Coronary artery (tissue), 2 donors: ENCODE measurements around the gene UBE2L5.
A peak's percentile ranks its signal among the peaks of the same experiment; 100 is the strongest.

Experiments
- DNase-seq: peaks from one replicate; pipeline ENCODE4 v3.0.0-alpha.2; 2017; ENCODE audit warnings: low spot score
- H3K27ac ChIP-seq, 2 donors: fragments of 200-600 bp; sonication (generic); one replicate each; pipeline ENCODE4 v1.5.1; 2016 to 2019
- H3K4me3 ChIP-seq: fragments of 200-600 bp; sonication (generic); 2 replicates; pipeline ENCODE4 v1.5.1; 2016; ENCODE audit warnings: mild to moderate bottlenecking, moderate library complexity
- CTCF ChIP-seq: fragments of 200-600 bp; sonication (generic); IDR thresholded peaks from one replicate; pipeline ENCODE4 v1.5.1; 2019; ENCODE audit warnings: antibody characterized with exemption

Gene UBE2L5

GRCh38 chr13:30404207-30404606 is 18.1 kb upstream of the UBE2L5 start:
- no peak for DNase-seq
- Histone ChIP-seq H3K27ac (no peak overlapping the region), H3K4me3 (no peak overlapping the region)
- TF ChIP-seq CTCF, result no peak

GRCh38 chr13:30406779-30407416 is 15.4 kb upstream of the UBE2L5 start:
- H3K4me3 ChIP-seq, result no peak overlapping the region
- no peak for TF ChIP-seq CTCF
- no peak overlapping the region for H3K27ac ChIP-seq
- no peak for DNase-seq

GRCh38 chr13:30408319-30409101 is 13.8 kb upstream of the UBE2L5 start:
- peak; percentile 85 for TF ChIP-seq CTCF
- H3K4me3 ChIP-seq, result peak overlapping the region; percentile 64
- DNase-seq, result peak; percentile 96
- peak overlapping the region; percentile 82 to 87 for H3K27ac ChIP-seq

GRCh38 chr13:30409886-30410704 is 12.2 kb upstream of the UBE2L5 start:
- TF ChIP-seq CTCF, result no peak
- peak overlapping the region; percentile 82 to 87 for H3K27ac ChIP-seq

GRCh38 chr13:30410705-30411125 is 11.6 kb upstream of the UBE2L5 start:
- TF ChIP-seq CTCF, result no peak
- Histone ChIP-seq H3K4me3 (no peak overlapping the region), H3K27ac (peak overlapping the region; percentile 82 to 87)
- DNase-seq, result no peak

More at GRCh38 chr13:30409886-30410704, 12.2 kb upstream of the UBE2L5 start:
- no peak overlapping the region for H3K4me3 ChIP-seq
- peak; percentile 69 for DNase-seq

GRCh38 chr13:30412346-30412745 is 9.9 kb upstream of the UBE2L5 start:
- DNase-seq, result no peak
- Histone ChIP-seq H3K27ac (no peak overlapping the region), H3K4me3 (no peak overlapping the region)
- no peak for TF ChIP-seq CTCF
